ENCODE results near the gene CDRT15. TPM values are rescaled to one million over a fixed set of nuclear protein-coding genes. Genes with fewer than 3 reads are reported as not detected.

The CDRT15 gene
- total and polyA plus RNA-seq, 7 experiments from 2014 or later: 0.98 TPM; not detected in 6

- Mint-ChIP-seq H3K27me3 (no peaks in the 10 kb centered on the region), H3K4me1 (peaks cover 60 to 82% (median 69%) of the 10 kb centered on the region in 7 donors), H3K36me3 (peaks cover 11 to 43% (median 14%) of the 10 kb centered on the region in 5 donors), H3K27ac (peak overlapping the region; percentile 86 to 96 (median 94)), H3K4me3 (peak overlapping the region; percentile 29 to 72 (median 64)), H3K9me3 (peaks cover 0 to 2% (median 0%) of the 10 kb centered on the region in 11 donors)
- H3K9me3 ChIP-seq (ENCODE audit: control insufficient read depth in 2 of 3, low read length in 3 of 3): no peaks in the 10 kb centered on the region
- intact Hi-C loops (cut with micrococcal nuclease): loop anchor here in 1 of 2 donors (10.0 kb wide), 2 partner anchors 51 to 611 kb away; no protein-coding TSS in a partner anchor
- no peaks in the 10 kb centered on the region for H3K27me3 ChIP-seq (ENCODE audit: control insufficient read depth in 2 of 2, insufficient read depth in 2 of 2, low read length in 2 of 2)
- ATAC-seq (no peak), DNase-seq (no peak)
- CTCF ChIA-PET: no interaction called here
- POLR2A ChIA-PET: interaction anchor here (0.6 to 4.8 kb wide), 4 partner anchors 8 to 97 kb away, joined by 3 to 41 read pairs (median 4); partner anchors contain the start of gene HS3ST3B1
- H3K4me3 ChIP-seq (ENCODE audit: low read length): no peak overlapping the region
- peaks cover 0 to 19% (median 0%) of the 10 kb centered on the region in 3 experiments for H3K36me3 ChIP-seq (ENCODE audit: control insufficient read depth in 2 of 3, insufficient read depth in 3 of 3, low read length in 3 of 3)
- no peak overlapping the region for H3K27ac ChIP-seq (ENCODE audit: low read depth, low read length)
- peaks cover 60 to 61% of the 10 kb centered on the region in 2 donors for H3K4me1 ChIP-seq (ENCODE audit: control insufficient read depth in 2 of 2, insufficient read depth in 2 of 2, low read length in 2 of 2)
Observed at GRCh38 chr17:14205380-14205779, 31.3 kb downstream of the CDRT15 start.

- Histone ChIP-seq H3K4me3 (ENCODE audit: low read length) (no peak overlapping the region), H3K36me3 (ENCODE audit: control insufficient read depth in 2 of 3, insufficient read depth in 3 of 3, low read length in 3 of 3) (peaks cover 0 to 14% (median 0%) of the 10 kb centered on the region in 3 experiments), H3K27ac (ENCODE audit: low read depth, low read length) (peak overlapping the region; percentile 45), H3K9me3 (ENCODE audit: control insufficient read depth in 2 of 3, low read length in 3 of 3) (no peaks in the 10 kb centered on the region), H3K4me1 (ENCODE audit: control insufficient read depth in 2 of 2, insufficient read depth in 2 of 2, low read length in 2 of 2) (peaks cover 68 to 69% of the 10 kb centered on the region in 2 donors), H3K27me3 (ENCODE audit: control insufficient read depth in 2 of 2, insufficient read depth in 2 of 2, low read length in 2 of 2) (no peaks in the 10 kb centered on the region)
- H3K36me3 Mint-ChIP-seq: peaks cover 4 to 40% (median 11%) of the 10 kb centered on the region in 5 donors
- no peak for ATAC-seq
- H3K27me3 Mint-ChIP-seq: no peaks in the 10 kb centered on the region
- H3K4me3 Mint-ChIP-seq: peak overlapping the region; percentile 18 to 72 (median 56)
- peaks cover 64 to 91% (median 73%) of the 10 kb centered on the region in 7 donors for H3K4me1 Mint-ChIP-seq
- H3K27ac Mint-ChIP-seq: peak overlapping the region; percentile 86 to 96 (median 94)
- no peak for DNase-seq
- H3K9me3 Mint-ChIP-seq: peaks cover 0 to 2% (median 0%) of the 10 kb centered on the region in 11 donors
- CTCF ChIA-PET: no interaction called here
- intact Hi-C loops (cut with micrococcal nuclease): loop anchor here (5.0 to 10.0 kb wide), 7 partner anchors 50 to 1187 kb away; partner anchors contain the start of gene ELAC2 (in 1 of the 2)
- POLR2A ChIA-PET: interaction anchor here (4.8 kb wide), 1 partner anchor 98 kb away, joined by 41 read pairs; the partner anchor contains the start of gene HS3ST3B1
Observed at GRCh38 chr17:14204546-14204945, 32.1 kb downstream of the CDRT15 start.

GRCh38 chr17:14204084-14204483 is 32.6 kb downstream of the CDRT15 start:
- H3K9me3 Mint-ChIP-seq: peaks cover 0 to 2% (median 0%) of the 10 kb centered on the region in 11 donors
- intact Hi-C loops (cut with micrococcal nuclease): loop anchor here (5.0 to 10.0 kb wide), 7 partner anchors 49 to 1187 kb away; partner anchors contain the start of gene ELAC2 (in 1 of the 2)
- POLR2A ChIA-PET: interaction anchor here (1.0 to 1.6 kb wide), 4 partner anchors 10 to 135 kb away, joined by 3 to 24 read pairs (median 6); partner anchors contain the start of genes COX10 and HS3ST3B1
- Histone ChIP-seq H3K27ac (ENCODE audit: low read depth, low read length) (peak overlapping the region; percentile 45), H3K9me3 (ENCODE audit: control insufficient read depth in 2 of 3, low read length in 3 of 3) (no peaks in the 10 kb centered on the region), H3K36me3 (ENCODE audit: control insufficient read depth in 2 of 3, insufficient read depth in 3 of 3, low read length in 3 of 3) (peaks cover 0 to 13% (median 0%) of the 10 kb centered on the region in 3 experiments), H3K4me1 (ENCODE audit: control insufficient read depth in 2 of 2, insufficient read depth in 2 of 2, low read length in 2 of 2) (peaks cover 73 to 74% of the 10 kb centered on the region in 2 donors), H3K4me3 (ENCODE audit: low read length) (no peak overlapping the region), H3K27me3 (ENCODE audit: control insufficient read depth in 2 of 2, insufficient read depth in 2 of 2, low read length in 2 of 2) (no peaks in the 10 kb centered on the region)
- ATAC-seq (no peak), DNase-seq (peak in 1 of 9 donors; percentile 19)
- H3K27ac Mint-ChIP-seq: peak overlapping the region; percentile 86 to 96 (median 94)
- H3K4me1 Mint-ChIP-seq: peaks cover 69 to 95% (median 77%) of the 10 kb centered on the region in 7 donors
- CTCF ChIA-PET: interaction anchor here (0.5 to 1.6 kb wide), 9 partner anchors 9 to 218 kb away, joined by 3 to 11 read pairs (median 5); partner anchors contain the start of gene HS3ST3B1
- peak overlapping the region; percentile 18 to 72 (median 56) for H3K4me3 Mint-ChIP-seq
- no peaks in the 10 kb centered on the region for H3K27me3 Mint-ChIP-seq
- peaks cover 4 to 39% (median 13%) of the 10 kb centered on the region in 5 donors for H3K36me3 Mint-ChIP-seq

GRCh38 chr17:14203388-14203787 is 33.3 kb downstream of the CDRT15 start:
- H3K9me3 Mint-ChIP-seq: peaks cover 0 to 2% (median 0%) of the 10 kb centered on the region in 11 donors
- peak in 7 of 9 donors; percentile 51 to 72 (median 64) for DNase-seq
- H3K4me3 Mint-ChIP-seq: peak overlapping the region; percentile 18 to 72 (median 58)

GRCh38 chr17:14202388-14203166 is 34.1 kb downstream of the CDRT15 start:
- Mint-ChIP-seq H3K27ac (peak overlapping the region; percentile 86 to 99 (median 96)), H3K27me3 (no peaks in the 10 kb centered on the region), H3K4me1 (peaks cover 84 to 100% (median 91%) of the 10 kb centered on the region in 7 donors), H3K9me3 (peaks cover 0 to 2% (median 0%) of the 10 kb centered on the region in 11 donors), H3K36me3 (peaks cover 3 to 39% (median 4%) of the 10 kb centered on the region in 5 donors), H3K4me3 (peak overlapping the region; percentile 66 to 91 (median 75))
- no peak for ATAC-seq
- peak overlapping the region; percentile 71 for H3K27ac ChIP-seq (ENCODE audit: low read depth, low read length)
- H3K36me3 ChIP-seq (ENCODE audit: control insufficient read depth in 2 of 3, insufficient read depth in 3 of 3, low read length in 3 of 3): peaks cover 0 to 9% (median 0%) of the 10 kb centered on the region in 3 experiments
- DNase-seq: peak in 1 of 9 donors; percentile 24
- ChIA-PET CTCF (interaction anchor here (0.9 to 1.6 kb wide), 9 partner anchors 11 to 155 kb away, joined by 3 to 11 read pairs (median 4); partner anchors contain the start of gene HS3ST3B1), POLR2A (interaction anchor here (0.8 to 1.6 kb wide), 3 partner anchors 56 to 134 kb away, joined by 3 to 24 read pairs (median 5); partner anchors contain the start of genes COX10 and HS3ST3B1)
- no peaks in the 10 kb centered on the region for H3K9me3 ChIP-seq (ENCODE audit: control insufficient read depth in 2 of 3, low read length in 3 of 3)
- intact Hi-C loops (cut with micrococcal nuclease): loop anchor here (1.0 to 10.0 kb wide), 8 partner anchors 48 to 1185 kb away; partner anchors contain the start of genes COX10 (in 1 of the 2) and ELAC2 (in 1 of the 2)
- H3K4me1 ChIP-seq (ENCODE audit: control insufficient read depth in 2 of 2, insufficient read depth in 2 of 2, low read length in 2 of 2): peaks cover 85 to 89% of the 10 kb centered on the region in 2 donors
- H3K27me3 ChIP-seq (ENCODE audit: control insufficient read depth in 2 of 2, insufficient read depth in 2 of 2, low read length in 2 of 2): no peaks in the 10 kb centered on the region
- H3K4me3 ChIP-seq (ENCODE audit: low read length): peak overlapping the region; percentile 14

More at GRCh38 chr17:14203388-14203787, 33.3 kb downstream of the CDRT15 start:
- Mint-ChIP-seq H3K27me3 (no peaks in the 10 kb centered on the region), H3K27ac (peak overlapping the region; percentile 86 to 96 (median 94)), H3K36me3 (peaks cover 4 to 41% (median 10%) of the 10 kb centered on the region in 5 donors), H3K4me1 (peaks cover 76 to 95% (median 84%) of the 10 kb centered on the region in 7 donors)
- H3K4me1 ChIP-seq (ENCODE audit: control insufficient read depth in 2 of 2, insufficient read depth in 2 of 2, low read length in 2 of 2): peaks cover 80 to 81% of the 10 kb centered on the region in 2 donors
- intact Hi-C loops (cut with micrococcal nuclease): loop anchor here (1.0 to 10.0 kb wide), 8 partner anchors 49 to 1186 kb away; partner anchors contain the start of genes COX10 (in 1 of the 2) and ELAC2 (in 1 of the 2)
- no peak overlapping the region for H3K4me3 ChIP-seq (ENCODE audit: low read length)
- H3K27me3 ChIP-seq (ENCODE audit: control insufficient read depth in 2 of 2, insufficient read depth in 2 of 2, low read length in 2 of 2): no peaks in the 10 kb centered on the region
- CTCF ChIA-PET: interaction anchor here (0.5 to 1.6 kb wide), 11 partner anchors 10 to 219 kb away, joined by 3 to 11 read pairs (median 4); partner anchors contain the start of gene HS3ST3B1
- POLR2A ChIA-PET: interaction anchor here (0.8 to 1.6 kb wide), 5 partner anchors 11 to 134 kb away, joined by 3 to 24 read pairs (median 5); partner anchors contain the start of genes COX10 and HS3ST3B1
- ATAC-seq: peak; percentile 59
- H3K36me3 ChIP-seq (ENCODE audit: control insufficient read depth in 2 of 3, insufficient read depth in 3 of 3, low read length in 3 of 3): peaks cover 0 to 13% (median 0%) of the 10 kb centered on the region in 3 experiments
- H3K9me3 ChIP-seq (ENCODE audit: control insufficient read depth in 2 of 3, low read length in 3 of 3): no peaks in the 10 kb centered on the region
- H3K27ac ChIP-seq (ENCODE audit: low read depth, low read length): peak overlapping the region; percentile 45
